Loucy (cell line): ENCODE measurements around the gene AGGF1.

Experiments used
- H2AFZ ChIP-seq: fragments of 200-600 bp; sonication (generic); 2 replicates; pipeline ENCODE4 v1.6.0; 2016; ENCODE audit warnings: antibody characterized with exemption, mild to moderate bottlenecking, low read length, moderate library complexity
- H3F3A ChIP-seq: fragments of 200-600 bp; 2 replicates; pipeline ENCODE4 v1.6.0; 2016; ENCODE audit warnings: antibody characterized with exemption, low read depth, mild to moderate bottlenecking
- H3K27me3 ChIP-seq: fragments of 200-600 bp; sonication (generic); 2 replicates; pipeline ENCODE4 v1.6.1; 2014; ENCODE audit warnings: low read length, mild to moderate bottlenecking; ENCODE audit not compliant: insufficient read depth, poor library complexity, severe bottlenecking
- H3K36me3 ChIP-seq: fragments of 200-600 bp; sonication (generic); 2 replicates; pipeline ENCODE4 v1.6.1; 2016; ENCODE audit warnings: low read length; ENCODE audit not compliant: insufficient read depth
- H3K4me1 ChIP-seq: fragments of 200-600 bp; sonication (generic); 2 replicates; pipeline ENCODE4 v1.5.1; 2014; ENCODE audit warnings: low read length, mild to moderate bottlenecking; ENCODE audit not compliant: insufficient read depth, poor library complexity, severe bottlenecking
- H3K4me2 ChIP-seq: fragments of 200-600 bp; sonication (generic); 2 replicates; pipeline ENCODE4 v1.6.0; 2014; ENCODE audit warnings: antibody characterized with exemption, low read length, low read depth, mild to moderate bottlenecking; ENCODE audit not compliant: poor library complexity, severe bottlenecking
- H3K4me3 ChIP-seq: fragments of 200-600 bp; sonication (generic); 2 replicates; pipeline ENCODE4 v1.5.1; 2014; ENCODE audit warnings: low read length, mild to moderate bottlenecking, mixed read lengths; ENCODE audit not compliant: poor library complexity, severe bottlenecking
- H3K79me2 ChIP-seq: fragments of 200-600 bp; sonication (generic); 2 replicates; pipeline ENCODE4 v1.6.1; 2014; ENCODE audit warnings: low read length; ENCODE audit not compliant: insufficient read depth
- H3K9ac ChIP-seq: fragments of 200-600 bp; sonication (generic); 2 replicates; pipeline ENCODE4 v1.6.0; 2014; ENCODE audit warnings: mild to moderate bottlenecking, low read depth, low read length, moderate library complexity; ENCODE audit not compliant: poor library complexity, severe bottlenecking
- H3K9me2 ChIP-seq: fragments of 200-600 bp; sonication (generic); replicated peaks from 2 replicates; pipeline ENCODE4 v1.6.1; 2016; ENCODE audit warnings: low read depth, low read length, mixed read lengths
- H3K9me3 ChIP-seq: fragments of 200-600 bp; sonication (generic); 2 replicates; pipeline ENCODE4 v1.6.1; 2014; ENCODE audit warnings: mild to moderate bottlenecking, antibody characterized with exemption, low read length, low read depth; ENCODE audit not compliant: insufficient read depth
- H4K20me1 ChIP-seq: fragments of 200-600 bp; sonication (generic); 2 replicates; pipeline ENCODE4 v1.6.0; 2014; ENCODE audit warnings: antibody characterized with exemption, low read length, mild to moderate bottlenecking; ENCODE audit not compliant: insufficient read depth, poor library complexity, severe bottlenecking
- CTCF ChIP-seq: fragments of 200-600 bp; sonication (generic); conservative IDR thresholded peaks from 2 replicates; pipeline ENCODE4 v1.5.1; 2014; ENCODE audit warnings: mild to moderate bottlenecking, antibody characterized with exemption, low read length
- EZH2phosphoT487 ChIP-seq: fragments of 200-600 bp; IDR thresholded peaks from 2 replicates; pipeline ENCODE4 v1.6.1; 2018; ENCODE audit warnings: antibody characterized with exemption, mild to moderate bottlenecking, moderate library complexity, borderline replicate concordance

AGGF1 gene

DNA sequence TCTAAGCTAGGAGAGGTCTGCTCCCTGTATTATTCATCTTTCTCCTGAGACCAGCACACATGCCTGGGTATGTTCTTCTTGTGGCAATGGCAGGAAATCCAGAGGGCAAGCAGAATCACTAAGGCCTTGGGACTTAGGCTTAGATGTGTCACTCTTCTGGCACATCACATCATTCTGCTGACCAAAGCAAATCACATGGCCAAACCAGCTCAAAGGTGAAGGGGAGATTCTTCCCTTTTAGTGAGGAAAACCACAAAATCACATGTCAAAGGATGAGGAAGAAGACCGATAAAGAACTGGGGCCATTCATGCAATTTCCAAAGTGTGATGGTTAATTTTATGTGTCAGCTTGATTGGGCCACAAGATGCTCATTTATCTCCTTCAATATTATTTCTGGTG, 5.7 kb upstream of the AGGF1 start:
- Histone ChIP-seq H3K36me3 (no peaks in the 10 kb centered on the region), H3K9me2 (no peaks in the 10 kb centered on the region), H4K20me1 (no peaks in the 10 kb centered on the region), H3K4me3 (no peak overlapping the region), H2AFZ (no peak overlapping the region), H3F3A (no peaks in the 10 kb centered on the region), H3K9ac (no peak overlapping the region), H3K27me3 (peaks cover 47% of the 10 kb centered on the region), H3K9me3 (peaks cover 14% of the 10 kb centered on the region; the same call in 1 of the 2 replicates), H3K4me2 (no peak overlapping the region), H3K79me2 (no peaks in the 10 kb centered on the region), H3K4me1 (no peaks in the 10 kb centered on the region)
- TF ChIP-seq EZH2phosphoT487 (no peak), CTCF (no peak)

DNA sequence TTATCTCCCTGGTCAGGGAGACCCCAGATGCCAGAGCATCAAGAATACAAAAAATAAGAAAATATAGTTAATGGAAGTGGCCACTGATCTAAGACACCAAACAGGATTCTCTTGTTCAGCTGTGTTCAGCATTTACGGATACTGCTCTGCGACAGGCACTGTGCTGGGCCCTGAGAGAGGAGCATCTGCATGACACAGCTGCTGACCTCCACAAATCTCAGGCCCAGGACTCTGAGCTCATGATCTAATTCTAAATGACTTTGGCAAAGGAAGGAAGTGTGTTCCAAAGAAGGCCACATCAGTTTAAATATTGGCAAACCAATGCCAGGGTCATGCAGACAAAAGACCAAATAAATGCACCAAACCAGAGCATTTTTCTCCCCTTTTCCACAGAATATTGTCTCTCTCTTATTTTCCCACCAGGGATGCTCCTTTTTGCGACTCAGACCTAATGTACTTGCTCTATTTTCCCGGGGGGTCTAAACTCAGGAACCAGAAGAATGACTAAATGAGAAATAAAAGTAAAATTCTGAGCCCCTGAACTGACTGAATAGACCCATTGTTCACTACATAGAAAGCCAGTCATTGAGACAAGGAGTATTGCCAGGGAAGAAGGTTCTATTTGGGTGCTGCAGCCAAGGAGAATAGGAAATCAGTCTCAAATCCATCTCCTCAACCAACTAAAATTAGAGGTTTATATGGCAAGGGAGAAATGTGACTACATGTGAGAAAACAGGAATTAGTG, 1.4 kb upstream of the AGGF1 start:
- H2AFZ ChIP-seq = no peak overlapping the region

DNA sequence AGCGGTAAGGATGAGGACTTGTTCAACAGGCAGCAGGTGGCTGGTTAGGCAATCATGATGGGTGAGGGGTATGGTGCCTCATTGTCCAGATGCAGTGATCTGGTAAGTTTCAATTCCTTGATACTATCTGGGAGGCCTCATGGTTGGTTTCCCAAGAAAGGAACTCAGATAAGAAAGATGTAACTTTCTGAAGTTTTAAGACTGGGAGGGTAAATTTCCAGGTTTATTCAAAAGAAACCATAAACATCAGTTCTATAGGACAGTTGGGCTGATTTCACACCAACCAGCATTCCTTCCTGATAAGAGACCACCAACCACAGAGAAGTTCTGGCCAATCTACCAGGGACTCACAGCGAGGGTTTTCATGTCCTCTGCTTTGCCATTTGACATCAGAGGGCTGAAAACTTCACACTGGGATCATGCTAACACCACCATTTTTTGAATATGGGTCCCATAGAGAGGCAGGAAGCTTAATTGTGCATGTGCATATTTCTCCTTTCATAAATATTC, 773 bp upstream of the AGGF1 start:
- H3K4me1 ChIP-seq = peaks cover 29% of the 10 kb centered on the region
- H3F3A ChIP-seq = no peaks in the 10 kb centered on the region
- H3K9ac ChIP-seq = peak overlapping the region; percentile 97
- no peaks in the 10 kb centered on the region for H3K36me3 ChIP-seq
- H3K79me2 ChIP-seq = peaks cover 24% of the 10 kb centered on the region
- no peak for TF ChIP-seq EZH2phosphoT487
- TF ChIP-seq CTCF = no peak
- H3K9me2 ChIP-seq = no peaks in the 10 kb centered on the region
- H3K9me3 ChIP-seq = peaks cover 18% of the 10 kb centered on the region; the same call in 1 of the 2 replicates
- peak overlapping the region; percentile 84 for H3K4me3 ChIP-seq
- H2AFZ ChIP-seq = peak overlapping the region; percentile 86
- peaks cover 16% of the 10 kb centered on the region for H4K20me1 ChIP-seq
- peaks cover 47% of the 10 kb centered on the region for H3K27me3 ChIP-seq
- H3K4me2 ChIP-seq = peak overlapping the region; percentile 98

More for the DNA sequence above, 1.4 kb upstream of the AGGF1 start:
- no peak overlapping the region for H3K4me2 ChIP-seq
- H3K27me3 ChIP-seq = peaks cover 47% of the 10 kb centered on the region
- TF ChIP-seq CTCF (no peak), EZH2phosphoT487 (no peak)
- H3K79me2 ChIP-seq = peaks cover 24% of the 10 kb centered on the region
- H4K20me1 ChIP-seq = peaks cover 10% of the 10 kb centered on the region
- no peaks in the 10 kb centered on the region for H3F3A ChIP-seq
- H3K4me3 ChIP-seq = no peak overlapping the region
- peaks cover 18% of the 10 kb centered on the region; the same call in 1 of the 2 replicates for H3K9me3 ChIP-seq
- H3K4me1 ChIP-seq = peaks cover 23% of the 10 kb centered on the region
- H3K36me3 ChIP-seq = no peaks in the 10 kb centered on the region
- no peak overlapping the region for H3K9ac ChIP-seq
- H3K9me2 ChIP-seq = no peaks in the 10 kb centered on the region
